ENCODE measurements around the gene KDM7A. TPM values are rescaled to one million over a fixed set of nuclear protein-coding genes. Genes with fewer than 3 reads are reported as not detected.
"Not testable (repeated sequence)": the region's sequence is repeated elsewhere in the genome, so short reads cannot be mapped to it uniquely, and the experiment has no call there.

The KDM7A gene
- total RNA-seq, 1 donor from 2014 or later: 4.9 TPM

DNA sequence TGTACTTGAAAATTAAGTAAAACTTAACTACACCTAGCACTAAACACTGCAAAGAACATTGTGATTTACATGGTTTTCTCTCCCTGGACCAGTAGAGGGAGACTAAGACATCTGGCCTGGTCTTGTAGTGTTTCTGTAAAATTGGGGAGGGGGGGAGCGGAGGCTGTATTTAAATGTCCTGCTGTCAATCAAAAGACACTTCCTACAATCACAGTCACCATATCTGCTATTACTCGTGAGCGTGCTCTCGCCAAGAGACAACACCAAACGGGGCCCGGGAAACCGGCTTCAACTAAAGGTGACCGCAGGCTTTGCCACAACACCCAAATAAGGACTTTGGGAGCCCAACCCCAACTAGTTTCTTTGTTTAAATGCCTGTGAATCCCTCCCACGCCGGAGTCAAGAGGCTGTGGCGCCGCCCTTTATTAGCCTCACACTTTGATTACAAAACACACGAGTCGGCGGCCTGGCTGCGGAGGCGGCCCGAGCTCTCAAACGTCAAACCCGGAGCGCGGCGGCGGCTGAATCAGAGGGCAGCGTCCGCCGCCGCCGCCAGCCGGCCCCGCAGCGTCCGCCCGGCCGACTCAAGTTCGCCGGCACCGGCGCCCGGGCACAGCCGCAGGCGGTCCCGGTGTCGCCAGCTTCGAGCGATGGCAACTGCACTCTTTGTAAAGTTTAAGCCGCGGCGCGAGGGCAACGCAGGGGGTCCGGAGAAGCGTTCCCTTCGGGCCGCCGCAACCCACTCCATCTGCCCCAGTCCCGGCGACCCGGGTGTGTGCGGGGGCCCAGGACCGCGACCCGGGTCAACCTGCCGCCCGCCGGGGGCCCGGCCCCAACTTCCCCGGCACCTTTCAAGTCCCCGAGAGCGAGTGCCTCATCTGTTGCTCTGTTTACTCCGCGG lies 1.3 kb downstream of the KDM7A start:
- DNase-seq (ENCODE audit: low read depth, low spot score): peak; percentile 70
- Mint-ChIP-seq H3K27me3 (ENCODE audit: low read depth) (peaks cover 29% of the 10 kb centered on the region), H3K9me3 (no peaks in the 10 kb centered on the region), H3K27ac (ENCODE audit: unreplicated experiment) (peak overlapping the region; percentile 91), H3K4me1 (peaks cover 16% of the 10 kb centered on the region), H3K36me3 (ENCODE audit: low read depth) (no peaks in the 10 kb centered on the region), H3K4me3 (peak overlapping the region; percentile 97)
- TF ChIP-seq, protein P1, sequence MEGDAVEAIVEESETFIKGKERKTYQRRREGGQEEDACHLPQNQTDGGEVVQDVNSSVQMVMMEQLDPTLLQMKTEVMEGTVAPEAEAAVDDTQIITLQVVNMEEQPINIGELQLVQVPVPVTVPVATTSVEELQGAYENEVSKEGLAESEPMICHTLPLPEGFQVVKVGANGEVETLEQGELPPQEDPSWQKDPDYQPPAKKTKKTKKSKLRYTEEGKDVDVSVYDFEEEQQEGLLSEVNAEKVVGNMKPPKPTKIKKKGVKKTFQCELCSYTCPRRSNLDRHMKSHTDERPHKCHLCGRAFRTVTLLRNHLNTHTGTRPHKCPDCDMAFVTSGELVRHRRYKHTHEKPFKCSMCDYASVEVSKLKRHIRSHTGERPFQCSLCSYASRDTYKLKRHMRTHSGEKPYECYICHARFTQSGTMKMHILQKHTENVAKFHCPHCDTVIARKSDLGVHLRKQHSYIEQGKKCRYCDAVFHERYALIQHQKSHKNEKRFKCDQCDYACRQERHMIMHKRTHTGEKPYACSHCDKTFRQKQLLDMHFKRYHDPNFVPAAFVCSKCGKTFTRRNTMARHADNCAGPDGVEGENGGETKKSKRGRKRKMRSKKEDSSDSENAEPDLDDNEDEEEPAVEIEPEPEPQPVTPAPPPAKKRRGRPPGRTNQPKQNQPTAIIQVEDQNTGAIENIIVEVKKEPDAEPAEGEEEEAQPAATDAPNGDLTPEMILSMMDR (conservative IDR thresholded peaks at IDR 0.05): peak; percentile 87

DNA sequence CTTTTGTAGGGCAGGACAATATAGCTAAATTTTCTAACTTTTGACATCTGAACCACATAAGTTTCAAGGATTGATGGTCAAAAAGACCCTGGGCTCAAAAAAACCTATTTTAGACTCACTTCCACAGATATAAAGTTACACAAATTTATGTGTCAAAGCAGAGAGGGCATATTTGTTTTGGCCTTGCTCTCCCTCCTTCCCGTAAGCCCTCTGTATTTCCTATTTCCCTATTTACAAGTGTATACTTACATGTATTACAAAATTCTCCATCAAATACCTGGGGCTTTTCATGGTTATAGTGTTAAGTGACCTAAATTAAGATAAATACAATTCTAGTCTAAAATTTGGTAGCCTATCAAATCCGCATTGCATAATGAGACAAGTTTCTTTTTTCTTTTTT lies 2.6 kb downstream of the KDM7A start:
- peaks cover 16% of the 10 kb centered on the region for H3K4me1 Mint-ChIP-seq
- H3K27ac Mint-ChIP-seq (ENCODE audit: unreplicated experiment): no peak overlapping the region
- no peak for DNase-seq (ENCODE audit: low read depth, low spot score)
- TF ChIP-seq, protein P1 (conservative IDR thresholded peaks at IDR 0.05): no peak
- peaks cover 25% of the 10 kb centered on the region for H3K27me3 Mint-ChIP-seq (ENCODE audit: low read depth)
- H3K36me3 Mint-ChIP-seq (ENCODE audit: low read depth): no peaks in the 10 kb centered on the region
- no peak overlapping the region for H3K4me3 Mint-ChIP-seq
- no peaks in the 10 kb centered on the region for H3K9me3 Mint-ChIP-seq

DNA sequence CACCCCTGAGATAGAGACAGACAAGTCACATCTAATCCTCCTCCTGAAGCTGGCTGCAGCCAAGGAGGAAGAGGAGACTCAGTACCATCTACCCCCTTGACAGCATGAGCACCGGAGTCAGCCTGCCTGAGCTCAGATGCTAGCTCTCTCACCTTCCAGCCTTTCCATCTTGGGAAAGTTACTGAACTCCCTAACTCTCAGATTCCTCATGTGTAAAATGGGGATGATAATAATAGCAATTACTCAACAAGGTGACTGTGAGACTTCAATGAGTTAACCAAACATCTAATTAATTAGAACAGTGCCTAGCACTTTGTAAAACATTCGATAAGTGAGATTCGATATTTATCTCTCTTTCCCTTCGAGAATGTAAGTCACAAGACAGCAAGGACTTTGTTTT lies 6.4 kb downstream of the KDM7A start:
- Mint-ChIP-seq H3K36me3 (ENCODE audit: low read depth) (no peaks in the 10 kb centered on the region), H3K27ac (ENCODE audit: unreplicated experiment) (no peak overlapping the region), H3K4me1 (peaks cover 6% of the 10 kb centered on the region), H3K9me3 (no peaks in the 10 kb centered on the region), H3K27me3 (ENCODE audit: low read depth) (peaks cover 4% of the 10 kb centered on the region), H3K4me3 (no peak overlapping the region)
- no peak for DNase-seq (ENCODE audit: low read depth, low spot score)
- TF ChIP-seq, protein P1 (conservative IDR thresholded peaks at IDR 0.05): no peak

DNA sequence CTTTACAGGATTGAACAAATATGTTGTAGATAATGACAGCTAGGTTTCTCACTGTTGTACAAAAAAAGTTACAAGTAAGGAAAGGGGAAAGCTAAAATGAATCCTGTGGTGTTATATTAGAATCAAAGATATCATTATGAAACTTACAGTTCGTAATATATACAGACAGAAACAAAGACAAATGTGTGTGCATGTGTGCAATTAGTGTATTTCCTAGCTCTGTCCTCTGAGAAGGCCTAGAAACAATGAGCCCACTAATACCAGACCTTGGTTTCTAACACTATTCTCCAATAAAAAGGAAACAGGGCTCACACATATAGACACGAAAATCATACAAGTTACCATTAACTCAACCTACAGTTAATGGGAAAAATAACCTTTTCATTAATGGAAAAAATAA lies 8.0 kb downstream of the KDM7A start:
- TF ChIP-seq, protein P1 (conservative IDR thresholded peaks at IDR 0.05): no peak
- no peaks in the 10 kb centered on the region for H3K9me3 Mint-ChIP-seq
- no peaks in the 10 kb centered on the region for H3K4me1 Mint-ChIP-seq
- H3K27me3 Mint-ChIP-seq (ENCODE audit: low read depth): no peaks in the 10 kb centered on the region
- no peak overlapping the region for H3K27ac Mint-ChIP-seq (ENCODE audit: unreplicated experiment)
- H3K4me3 Mint-ChIP-seq: no peak overlapping the region
- no peaks in the 10 kb centered on the region for H3K36me3 Mint-ChIP-seq (ENCODE audit: low read depth)
- DNase-seq (ENCODE audit: low read depth, low spot score): no peak

DNA sequence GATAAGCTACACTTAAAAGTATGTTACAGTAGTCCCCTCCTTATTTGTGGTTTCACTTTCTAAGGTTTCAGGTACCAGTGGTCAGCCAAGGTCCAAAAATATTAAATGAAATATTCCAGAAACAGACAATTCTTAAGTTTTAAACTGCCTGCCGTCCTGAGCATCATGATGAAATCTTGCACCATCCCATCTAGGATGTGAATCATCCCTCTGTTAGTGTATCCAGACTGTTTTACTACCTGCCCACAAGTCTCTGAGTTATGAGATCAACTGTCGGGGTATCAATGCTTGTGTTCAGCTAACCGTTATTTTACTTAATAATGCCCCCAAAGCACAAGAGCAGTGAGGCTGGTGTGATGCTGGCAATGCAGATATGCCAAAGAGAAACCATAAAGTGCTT lies 11.4 kb downstream of the KDM7A start:
- no peaks in the 10 kb centered on the region for H3K9me3 Mint-ChIP-seq
- no peak overlapping the region for H3K27ac Mint-ChIP-seq (ENCODE audit: unreplicated experiment)
- no peaks in the 10 kb centered on the region for H3K27me3 Mint-ChIP-seq (ENCODE audit: low read depth)
- no peak for DNase-seq (ENCODE audit: low read depth, low spot score)
- H3K4me1 Mint-ChIP-seq: peaks cover 4% of the 10 kb centered on the region
- TF ChIP-seq, protein P1 (conservative IDR thresholded peaks at IDR 0.05): no peak
- H3K36me3 Mint-ChIP-seq (ENCODE audit: low read depth): no peaks in the 10 kb centered on the region
- H3K4me3 Mint-ChIP-seq: no peak overlapping the region

DNA sequence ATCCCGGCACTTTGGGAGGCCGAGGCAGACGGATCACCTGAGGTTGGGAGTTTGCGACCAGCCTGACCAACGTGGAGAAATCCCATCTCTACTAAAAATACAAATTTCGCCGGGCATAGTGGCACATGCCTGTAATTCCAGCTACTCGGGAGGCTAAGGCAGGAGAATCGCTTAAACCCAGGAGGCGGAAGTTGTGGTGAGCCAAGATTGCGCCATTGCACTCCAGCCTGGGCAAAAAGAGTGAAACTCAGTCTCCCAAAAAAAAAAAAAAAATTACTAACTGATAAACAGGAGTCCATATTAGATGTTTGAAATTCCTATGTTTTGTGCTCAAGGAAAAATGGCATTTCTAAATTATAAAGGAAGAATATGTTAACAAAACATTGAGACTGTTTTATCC lies 14.7 kb downstream of the KDM7A start:
- DNase-seq (ENCODE audit: low read depth, low spot score); H3K9me3 Mint-ChIP-seq; H3K27me3 Mint-ChIP-seq (ENCODE audit: low read depth); H3K4me3 Mint-ChIP-seq; H3K27ac Mint-ChIP-seq (ENCODE audit: unreplicated experiment); H3K36me3 Mint-ChIP-seq (ENCODE audit: low read depth): not testable (repeated sequence)
- peaks cover 13% of the 10 kb centered on the region for H3K4me1 Mint-ChIP-seq
